ENCODE results near the gene CTNNA3.

DNA sequence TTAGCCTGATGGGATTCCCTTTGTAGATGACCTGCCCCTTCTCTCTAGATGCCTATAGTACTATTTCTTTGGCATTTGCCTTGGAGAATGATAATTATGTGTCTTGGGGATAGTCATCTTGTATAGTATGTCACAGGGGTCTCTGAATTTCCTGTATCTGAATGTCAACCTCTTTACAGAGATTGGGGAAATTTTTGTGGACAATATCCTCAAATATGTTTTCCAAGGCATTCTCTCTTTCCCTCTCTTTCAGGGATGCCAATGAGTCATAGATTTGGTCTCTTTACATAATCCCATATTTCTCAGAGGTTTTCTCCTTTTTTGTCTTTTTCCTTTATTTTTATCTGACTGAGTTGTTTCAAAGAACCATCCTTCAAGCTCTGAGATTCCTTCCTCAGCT lies 99.4 kb downstream of the CTNNA3 start:
- no peak for TF ChIP-seq POLR2A (IDR thresholded peaks at IDR 0.05)
- TF ChIP-seq, protein P1, sequence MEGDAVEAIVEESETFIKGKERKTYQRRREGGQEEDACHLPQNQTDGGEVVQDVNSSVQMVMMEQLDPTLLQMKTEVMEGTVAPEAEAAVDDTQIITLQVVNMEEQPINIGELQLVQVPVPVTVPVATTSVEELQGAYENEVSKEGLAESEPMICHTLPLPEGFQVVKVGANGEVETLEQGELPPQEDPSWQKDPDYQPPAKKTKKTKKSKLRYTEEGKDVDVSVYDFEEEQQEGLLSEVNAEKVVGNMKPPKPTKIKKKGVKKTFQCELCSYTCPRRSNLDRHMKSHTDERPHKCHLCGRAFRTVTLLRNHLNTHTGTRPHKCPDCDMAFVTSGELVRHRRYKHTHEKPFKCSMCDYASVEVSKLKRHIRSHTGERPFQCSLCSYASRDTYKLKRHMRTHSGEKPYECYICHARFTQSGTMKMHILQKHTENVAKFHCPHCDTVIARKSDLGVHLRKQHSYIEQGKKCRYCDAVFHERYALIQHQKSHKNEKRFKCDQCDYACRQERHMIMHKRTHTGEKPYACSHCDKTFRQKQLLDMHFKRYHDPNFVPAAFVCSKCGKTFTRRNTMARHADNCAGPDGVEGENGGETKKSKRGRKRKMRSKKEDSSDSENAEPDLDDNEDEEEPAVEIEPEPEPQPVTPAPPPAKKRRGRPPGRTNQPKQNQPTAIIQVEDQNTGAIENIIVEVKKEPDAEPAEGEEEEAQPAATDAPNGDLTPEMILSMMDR (IDR thresholded peaks at IDR 0.05) = no peak

Data from testis (tissue), 2 donors.